Measurements from ENCODE around the gene MAPK13.
A peak's percentile ranks its signal among the peaks of the same experiment; 100 is the strongest.

MAPK13 gene

GRCh38 chr6:36095497-36096391 is 34.6 kb upstream of the MAPK13 start:
- Histone ChIP-seq H3K36me3 (ENCODE audit: insufficient read depth, low read length) (peaks cover 44% of the 10 kb centered on the region), H3K27me3 (ENCODE audit: insufficient read depth, low read length, poor library complexity, severe bottlenecking) (no peaks in the 10 kb centered on the region), H3K4me2 (ENCODE audit: low read depth, low read length, poor library complexity, severe bottlenecking) (peak overlapping the region; percentile 49), H3K79me2 (ENCODE audit: insufficient read depth, low read length) (peaks cover 28% of the 10 kb centered on the region; the same call in 1 of the 2 replicates), H3K9me2 (replicated peaks; ENCODE audit: low read depth, low read length) (no peaks in the 10 kb centered on the region), H4K20me1 (ENCODE audit: insufficient read depth, low read length, poor library complexity, severe bottlenecking) (no peaks in the 10 kb centered on the region), H3K9ac (ENCODE audit: low read depth, low read length, poor library complexity, severe bottlenecking) (peak overlapping the region; percentile 83), H3F3A (ENCODE audit: low read depth) (peaks cover 27% of the 10 kb centered on the region), H3K4me3 (ENCODE audit: low read length, poor library complexity, severe bottlenecking) (no peak overlapping the region), H3K9me3 (ENCODE audit: insufficient read depth, low read depth, low read length) (no peaks in the 10 kb centered on the region), H3K4me1 (ENCODE audit: insufficient read depth, low read length, poor library complexity, severe bottlenecking) (peaks cover 61% of the 10 kb centered on the region), H2AFZ (ENCODE audit: low read length) (no peak overlapping the region)
- no peak for TF ChIP-seq EZH2phosphoT487 (IDR thresholded peaks at IDR 0.05; ENCODE audit: borderline replicate concordance)
- TF ChIP-seq, protein P1, sequence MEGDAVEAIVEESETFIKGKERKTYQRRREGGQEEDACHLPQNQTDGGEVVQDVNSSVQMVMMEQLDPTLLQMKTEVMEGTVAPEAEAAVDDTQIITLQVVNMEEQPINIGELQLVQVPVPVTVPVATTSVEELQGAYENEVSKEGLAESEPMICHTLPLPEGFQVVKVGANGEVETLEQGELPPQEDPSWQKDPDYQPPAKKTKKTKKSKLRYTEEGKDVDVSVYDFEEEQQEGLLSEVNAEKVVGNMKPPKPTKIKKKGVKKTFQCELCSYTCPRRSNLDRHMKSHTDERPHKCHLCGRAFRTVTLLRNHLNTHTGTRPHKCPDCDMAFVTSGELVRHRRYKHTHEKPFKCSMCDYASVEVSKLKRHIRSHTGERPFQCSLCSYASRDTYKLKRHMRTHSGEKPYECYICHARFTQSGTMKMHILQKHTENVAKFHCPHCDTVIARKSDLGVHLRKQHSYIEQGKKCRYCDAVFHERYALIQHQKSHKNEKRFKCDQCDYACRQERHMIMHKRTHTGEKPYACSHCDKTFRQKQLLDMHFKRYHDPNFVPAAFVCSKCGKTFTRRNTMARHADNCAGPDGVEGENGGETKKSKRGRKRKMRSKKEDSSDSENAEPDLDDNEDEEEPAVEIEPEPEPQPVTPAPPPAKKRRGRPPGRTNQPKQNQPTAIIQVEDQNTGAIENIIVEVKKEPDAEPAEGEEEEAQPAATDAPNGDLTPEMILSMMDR (conservative IDR thresholded peaks at IDR 0.05; ENCODE audit: low read length): 0 out of 2 replicates have a peak, but pooled peaks have one; percentile 3

DNA sequence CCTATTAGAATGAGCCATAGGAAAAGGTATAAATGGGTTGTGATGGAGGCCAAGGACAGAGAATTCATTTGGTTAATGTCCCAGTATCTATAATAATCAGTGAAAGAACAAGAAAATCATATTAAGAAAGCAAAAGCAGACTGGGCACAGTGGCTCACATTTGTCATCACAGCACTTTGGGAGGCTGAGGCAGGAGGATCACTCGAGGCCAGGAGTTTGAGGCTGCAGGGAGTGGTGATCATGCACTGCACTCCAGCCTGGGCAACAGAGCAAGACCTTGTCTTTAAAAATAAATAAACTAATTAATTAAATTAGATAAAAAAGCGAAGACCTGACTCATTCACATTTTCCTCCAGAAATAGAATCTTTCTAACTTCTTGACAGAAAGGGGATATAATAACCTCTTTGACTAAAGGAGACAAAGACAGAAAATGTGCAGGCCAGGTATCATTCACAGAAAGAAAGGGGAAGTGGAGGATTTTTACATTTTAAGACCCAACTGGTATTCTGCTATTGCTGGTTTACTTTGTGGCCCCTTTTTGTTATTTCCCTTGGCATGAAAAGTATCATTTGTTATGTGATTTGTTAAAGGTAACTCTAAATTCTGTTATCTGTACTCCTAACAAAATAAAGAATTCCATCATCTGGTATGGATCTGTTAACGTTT is 31.9 kb upstream of the MAPK13 start:
- Histone ChIP-seq H4K20me1 (ENCODE audit: insufficient read depth, low read length, poor library complexity, severe bottlenecking) (no peaks in the 10 kb centered on the region), H3K4me3 (ENCODE audit: low read length, poor library complexity, severe bottlenecking) (peak overlapping the region; percentile 66), H3K79me2 (ENCODE audit: insufficient read depth, low read length) (peaks cover 43% of the 10 kb centered on the region), H3K36me3 (ENCODE audit: insufficient read depth, low read length) (peaks cover 36% of the 10 kb centered on the region; the same call in 1 of the 2 replicates), H3F3A (ENCODE audit: low read depth) (peaks cover 28% of the 10 kb centered on the region), H3K9ac (ENCODE audit: low read depth, low read length, poor library complexity, severe bottlenecking) (peak overlapping the region; percentile 83), H3K27me3 (ENCODE audit: insufficient read depth, low read length, poor library complexity, severe bottlenecking) (no peaks in the 10 kb centered on the region), H2AFZ (ENCODE audit: low read length) (no peak overlapping the region), H3K4me1 (ENCODE audit: insufficient read depth, low read length, poor library complexity, severe bottlenecking) (peaks cover 84% of the 10 kb centered on the region), H3K4me2 (ENCODE audit: low read depth, low read length, poor library complexity, severe bottlenecking) (peak overlapping the region; percentile 84), H3K9me3 (ENCODE audit: insufficient read depth, low read depth, low read length) (no peaks in the 10 kb centered on the region), H3K9me2 (replicated peaks; ENCODE audit: low read depth, low read length) (no peaks in the 10 kb centered on the region)
- TF ChIP-seq, protein P1 (conservative IDR thresholded peaks at IDR 0.05; ENCODE audit: low read length): no peak
- TF ChIP-seq EZH2phosphoT487 (IDR thresholded peaks at IDR 0.05; ENCODE audit: borderline replicate concordance): no peak

- H3F3A ChIP-seq (ENCODE audit: low read depth): peaks cover 28% of the 10 kb centered on the region
- H3K36me3 ChIP-seq (ENCODE audit: insufficient read depth, low read length): peaks cover 43% of the 10 kb centered on the region; the same call in 1 of the 2 replicates
- no peaks in the 10 kb centered on the region for H4K20me1 ChIP-seq (ENCODE audit: insufficient read depth, low read length, poor library complexity, severe bottlenecking)
- H3K9me3 ChIP-seq (ENCODE audit: insufficient read depth, low read depth, low read length): no peaks in the 10 kb centered on the region
- no peaks in the 10 kb centered on the region for H3K9me2 ChIP-seq (replicated peaks; ENCODE audit: low read depth, low read length)
- H2AFZ ChIP-seq (ENCODE audit: low read length): no peak overlapping the region
- no peaks in the 10 kb centered on the region for H3K27me3 ChIP-seq (ENCODE audit: insufficient read depth, low read length, poor library complexity, severe bottlenecking)
- H3K4me1 ChIP-seq (ENCODE audit: insufficient read depth, low read length, poor library complexity, severe bottlenecking): peaks cover 84% of the 10 kb centered on the region
- peak overlapping the region; percentile 83 for H3K9ac ChIP-seq (ENCODE audit: low read depth, low read length, poor library complexity, severe bottlenecking)
- peak overlapping the region; percentile 66 for H3K4me3 ChIP-seq (ENCODE audit: low read length, poor library complexity, severe bottlenecking)
- H3K4me2 ChIP-seq (ENCODE audit: low read depth, low read length, poor library complexity, severe bottlenecking): peak overlapping the region; percentile 84
- H3K79me2 ChIP-seq (ENCODE audit: insufficient read depth, low read length): peaks cover 50% of the 10 kb centered on the region
- no peak for TF ChIP-seq EZH2phosphoT487 (IDR thresholded peaks at IDR 0.05; ENCODE audit: borderline replicate concordance)
Measured at GRCh38 chr6:36098920-36099647, 31.2 kb upstream of the MAPK13 start.
